GM20000 (cell line): Measurements from ENCODE around the gene PITPNC1.

ENCODE experiments used
- DNase-seq: peaks from one replicate; pipeline ENCODE4 v3.0.0; 2012; ENCODE audit warnings: low spot score
- CTCF ChIP-seq: IDR thresholded peaks from 2 replicates; pipeline ENCODE4 v1.5.1; 2012; ENCODE audit warnings: mild to moderate bottlenecking, control low read depth; ENCODE audit errors: extremely low read depth, missing control alignments

PITPNC1 gene

GRCh38 chr17:67411397-67411796, 34.3 kb downstream of the PITPNC1 start:
- no peak for TF ChIP-seq CTCF
- no peak for DNase-seq

- no peak for TF ChIP-seq CTCF
- DNase-seq: no peak
Measured at GRCh38 chr17:67412032-67412431, 35.0 kb downstream of the PITPNC1 start.

- no peak for DNase-seq
- TF ChIP-seq CTCF: no peak
Measured at GRCh38 chr17:67412941-67413340, 35.9 kb downstream of the PITPNC1 start.

- TF ChIP-seq CTCF: no peak
- no peak for DNase-seq
Measured at GRCh38 chr17:67413388-67413787, 36.3 kb downstream of the PITPNC1 start.

- DNase-seq: no peak
- no peak for TF ChIP-seq CTCF
Measured at GRCh38 chr17:67414130-67414529, 37.0 kb downstream of the PITPNC1 start.

- no peak for DNase-seq
- no peak for TF ChIP-seq CTCF
Measured at GRCh38 chr17:67414559-67414958, 37.5 kb downstream of the PITPNC1 start.

- DNase-seq: no peak
- TF ChIP-seq CTCF: no peak
Measured at GRCh38 chr17:67415291-67415690, 38.2 kb downstream of the PITPNC1 start.
